OCI-LY7 (cell line): ENCODE data around the gene CD3G.

Experiments used
- EZH2phosphoT487 ChIP-seq: fragments of 200-600 bp; sonication (generic); IDR thresholded peaks from 2 replicates; pipeline ENCODE4 v1.6.1; 2018; ENCODE audit warnings: low read depth, borderline replicate concordance, mild to moderate bottlenecking, mixed run types, antibody characterized with exemption, low read length, moderate library complexity, mixed read lengths
- TF ChIP-seq, protein P1 (sequence below): fragments of 200-600 bp; sonication (generic); conservative IDR thresholded peaks from 2 replicates; pipeline ENCODE4 v1.5.1; 2014; ENCODE audit warnings: mild to moderate bottlenecking, antibody characterized with exemption, low read length, moderate library complexity, mixed read lengths

DNA sequence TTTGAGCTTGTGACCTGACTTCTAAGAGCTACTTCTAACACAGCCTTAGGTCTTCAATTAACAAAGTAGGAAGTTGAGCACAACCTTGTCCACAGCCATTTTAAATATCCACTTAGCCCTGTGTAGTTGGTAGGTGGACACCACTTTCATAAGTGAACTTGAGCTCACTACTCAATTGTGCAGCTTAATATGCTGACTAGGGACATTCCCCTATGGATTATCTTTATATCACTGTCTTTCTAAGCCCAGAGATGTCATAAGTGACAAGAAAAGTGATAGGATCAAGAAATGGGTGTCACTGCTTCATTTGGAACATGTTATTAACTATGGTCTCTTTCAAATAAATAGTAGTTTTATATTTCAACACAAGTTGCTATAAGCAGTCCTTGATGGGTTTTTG lies 53.3 kb downstream of the CD3G start:
- TF ChIP-seq, protein P1, sequence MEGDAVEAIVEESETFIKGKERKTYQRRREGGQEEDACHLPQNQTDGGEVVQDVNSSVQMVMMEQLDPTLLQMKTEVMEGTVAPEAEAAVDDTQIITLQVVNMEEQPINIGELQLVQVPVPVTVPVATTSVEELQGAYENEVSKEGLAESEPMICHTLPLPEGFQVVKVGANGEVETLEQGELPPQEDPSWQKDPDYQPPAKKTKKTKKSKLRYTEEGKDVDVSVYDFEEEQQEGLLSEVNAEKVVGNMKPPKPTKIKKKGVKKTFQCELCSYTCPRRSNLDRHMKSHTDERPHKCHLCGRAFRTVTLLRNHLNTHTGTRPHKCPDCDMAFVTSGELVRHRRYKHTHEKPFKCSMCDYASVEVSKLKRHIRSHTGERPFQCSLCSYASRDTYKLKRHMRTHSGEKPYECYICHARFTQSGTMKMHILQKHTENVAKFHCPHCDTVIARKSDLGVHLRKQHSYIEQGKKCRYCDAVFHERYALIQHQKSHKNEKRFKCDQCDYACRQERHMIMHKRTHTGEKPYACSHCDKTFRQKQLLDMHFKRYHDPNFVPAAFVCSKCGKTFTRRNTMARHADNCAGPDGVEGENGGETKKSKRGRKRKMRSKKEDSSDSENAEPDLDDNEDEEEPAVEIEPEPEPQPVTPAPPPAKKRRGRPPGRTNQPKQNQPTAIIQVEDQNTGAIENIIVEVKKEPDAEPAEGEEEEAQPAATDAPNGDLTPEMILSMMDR: no peak
- no peak for TF ChIP-seq EZH2phosphoT487
